ACC112 (cell line): Measurements from ENCODE around the gene GSC2.
"Not testable (repeated sequence)": the region's sequence is repeated elsewhere in the genome, so short reads cannot be mapped to it uniquely, and the experiment has no call there.

Source experiments
- H2AFZ ChIP-seq: fragments of 200-600 bp; sonication (generic); one replicate; pipeline ENCODE4 v1.6.0; 2017; ENCODE audit warnings: antibody characterized with exemption, low read length; ENCODE audit not compliant: unreplicated experiment
- H3K27ac ChIP-seq: fragments of 200-600 bp; sonication (generic); 2 replicates; pipeline ENCODE4 v1.5.1; 2014; ENCODE audit warnings: low read depth, mild to moderate bottlenecking, antibody characterized with exemption, low read length, moderate library complexity
- H3K27me3 ChIP-seq: fragments of 200-600 bp; sonication (generic); 2 replicates; pipeline ENCODE4 v1.6.1; 2014; ENCODE audit warnings: mild to moderate bottlenecking, antibody characterized with exemption, low read length, moderate library complexity, mixed read lengths; ENCODE audit not compliant: insufficient read depth
- H3K36me3 ChIP-seq: fragments of 200-600 bp; sonication (generic); 2 replicates; pipeline ENCODE4 v1.6.1; 2016; ENCODE audit warnings: mild to moderate bottlenecking, antibody characterized with exemption, low read length, moderate library complexity, mixed read lengths; ENCODE audit not compliant: insufficient read depth
- H3K4me1 ChIP-seq: fragments of 200-600 bp; sonication (generic); one replicate; pipeline ENCODE4 v1.6.1; 2016; ENCODE audit warnings: low read length, mixed read lengths; ENCODE audit not compliant: insufficient read depth, unreplicated experiment, control insufficient read depth
- H3K4me3 ChIP-seq: fragments of 200-600 bp; sonication (generic); 2 replicates; pipeline ENCODE4 v1.5.1; 2014; ENCODE audit warnings: mild to moderate bottlenecking, low read depth, low read length
- H3K79me2 ChIP-seq: fragments of 200-600 bp; sonication (generic); one replicate; pipeline ENCODE4 v1.6.0; 2016; ENCODE audit warnings: low read length; ENCODE audit not compliant: control insufficient read depth, unreplicated experiment, insufficient read depth

GSC2 gene

GRCh38 chr22:19168088-19168890, 18.2 kb upstream of the GSC2 start:
- Histone ChIP-seq H3K27ac (no peak overlapping the region), H3K4me1 (peaks cover 3% of the 10 kb centered on the region), H2AFZ (no peak overlapping the region), H3K79me2 (peaks cover 17% of the 10 kb centered on the region), H3K4me3 (no peak overlapping the region), H3K27me3 (peaks cover 30% of the 10 kb centered on the region), H3K36me3 (no peaks in the 10 kb centered on the region)

GRCh38 chr22:19167106-19167869, 17.2 kb upstream of the GSC2 start:
- Histone ChIP-seq H3K27ac (no peak overlapping the region), H3K79me2 (peaks cover 8% of the 10 kb centered on the region), H3K4me1 (no peaks in the 10 kb centered on the region), H3K4me3 (no peak overlapping the region), H2AFZ (no peak overlapping the region), H3K27me3 (peaks cover 30% of the 10 kb centered on the region), H3K36me3 (no peaks in the 10 kb centered on the region)

GRCh38 chr22:19166421-19166820, 16.3 kb upstream of the GSC2 start:
- H2AFZ ChIP-seq: no peak overlapping the region
- H3K27me3 ChIP-seq: peaks cover 30% of the 10 kb centered on the region
- H3K27ac ChIP-seq: no peak overlapping the region
- H3K4me1 ChIP-seq: no peaks in the 10 kb centered on the region
- H3K79me2 ChIP-seq: no peaks in the 10 kb centered on the region
- H3K4me3 ChIP-seq: no peak overlapping the region
- H3K36me3 ChIP-seq: no peaks in the 10 kb centered on the region

- H2AFZ ChIP-seq: no peak overlapping the region
- peaks cover 30% of the 10 kb centered on the region for H3K27me3 ChIP-seq
- H3K36me3 ChIP-seq: no peaks in the 10 kb centered on the region
- no peak overlapping the region for H3K27ac ChIP-seq
- H3K79me2 ChIP-seq: no peaks in the 10 kb centered on the region
- no peak overlapping the region for H3K4me3 ChIP-seq
- H3K4me1 ChIP-seq: no peaks in the 10 kb centered on the region
Measured at GRCh38 chr22:19164425-19164824, 14.3 kb upstream of the GSC2 start.

- not testable (repeated sequence) for H2AFZ ChIP-seq, H3K27me3 ChIP-seq, H3K79me2 ChIP-seq, H3K27ac ChIP-seq, H3K36me3 ChIP-seq, H3K4me3 ChIP-seq, H3K4me1 ChIP-seq
Measured at GRCh38 chr22:19158649-19159048, 8.6 kb upstream of the GSC2 start.

- not testable (repeated sequence) for H3K36me3 ChIP-seq, H2AFZ ChIP-seq, H3K27ac ChIP-seq, H3K4me3 ChIP-seq, H3K79me2 ChIP-seq, H3K4me1 ChIP-seq
- peaks cover 19% of the 10 kb centered on the region for H3K27me3 ChIP-seq
Measured at GRCh38 chr22:19156109-19156508, 6.0 kb upstream of the GSC2 start.

GRCh38 chr22:19152942-19153883, 3.1 kb upstream of the GSC2 start:
- Histone ChIP-seq H3K27ac (no peak overlapping the region), H3K36me3 (no peaks in the 10 kb centered on the region), H3K79me2 (no peaks in the 10 kb centered on the region), H3K4me3 (no peak overlapping the region), H3K4me1 (no peaks in the 10 kb centered on the region), H3K27me3 (peaks cover 42% of the 10 kb centered on the region), H2AFZ (no peak overlapping the region)

- no peak overlapping the region for H3K4me3 ChIP-seq
- H3K4me1 ChIP-seq: no peaks in the 10 kb centered on the region
- no peak overlapping the region for H3K27ac ChIP-seq
- H3K36me3 ChIP-seq: no peaks in the 10 kb centered on the region
- H3K79me2 ChIP-seq: no peaks in the 10 kb centered on the region
- H3K27me3 ChIP-seq: peaks cover 52% of the 10 kb centered on the region
- no peak overlapping the region for H2AFZ ChIP-seq
Measured at GRCh38 chr22:19151329-19152191, 1.5 kb upstream of the GSC2 start.

- Histone ChIP-seq H3K27ac (no peak overlapping the region), H3K4me3 (no peak overlapping the region), H3K27me3 (peaks cover 52% of the 10 kb centered on the region)
Measured at GRCh38 chr22:19150482-19151328, 613 bp upstream of the GSC2 start.

More at GRCh38 chr22:19150482-19151328, 613 bp upstream of the GSC2 start:
- Histone ChIP-seq H3K4me1 (no peaks in the 10 kb centered on the region), H3K79me2 (no peaks in the 10 kb centered on the region), H3K36me3 (no peaks in the 10 kb centered on the region), H2AFZ (no peak overlapping the region)
